ENCODE results near the gene SECISBP2. TPM values are rescaled to one million over a fixed set of nuclear protein-coding genes. Genes with fewer than 3 reads are reported as not detected.

Gene SECISBP2
- total RNA-seq, 1 donor from 2014 or later: 55.6 TPM

DNA sequence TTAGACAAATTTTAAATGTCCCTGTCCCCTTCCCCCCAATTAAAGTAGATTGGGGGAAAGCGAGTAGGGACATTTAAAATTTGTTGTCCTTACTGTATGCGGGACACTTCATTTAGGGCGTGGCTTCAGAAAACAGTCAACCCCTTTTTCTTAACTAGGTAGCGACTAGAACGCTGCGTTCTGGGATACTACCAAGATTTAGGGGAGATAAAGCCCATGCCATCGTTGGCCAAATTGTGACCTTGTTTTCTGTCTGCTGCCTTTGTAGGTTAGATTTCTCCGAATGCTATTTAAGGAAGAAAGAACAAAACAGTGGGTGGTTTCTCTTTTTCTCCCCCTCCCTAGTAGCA lies 6.1 kb upstream of the SECISBP2 start:
- no peaks in the 10 kb centered on the region for H3K9me3 ChIP-seq
- TF ChIP-seq, protein P1, sequence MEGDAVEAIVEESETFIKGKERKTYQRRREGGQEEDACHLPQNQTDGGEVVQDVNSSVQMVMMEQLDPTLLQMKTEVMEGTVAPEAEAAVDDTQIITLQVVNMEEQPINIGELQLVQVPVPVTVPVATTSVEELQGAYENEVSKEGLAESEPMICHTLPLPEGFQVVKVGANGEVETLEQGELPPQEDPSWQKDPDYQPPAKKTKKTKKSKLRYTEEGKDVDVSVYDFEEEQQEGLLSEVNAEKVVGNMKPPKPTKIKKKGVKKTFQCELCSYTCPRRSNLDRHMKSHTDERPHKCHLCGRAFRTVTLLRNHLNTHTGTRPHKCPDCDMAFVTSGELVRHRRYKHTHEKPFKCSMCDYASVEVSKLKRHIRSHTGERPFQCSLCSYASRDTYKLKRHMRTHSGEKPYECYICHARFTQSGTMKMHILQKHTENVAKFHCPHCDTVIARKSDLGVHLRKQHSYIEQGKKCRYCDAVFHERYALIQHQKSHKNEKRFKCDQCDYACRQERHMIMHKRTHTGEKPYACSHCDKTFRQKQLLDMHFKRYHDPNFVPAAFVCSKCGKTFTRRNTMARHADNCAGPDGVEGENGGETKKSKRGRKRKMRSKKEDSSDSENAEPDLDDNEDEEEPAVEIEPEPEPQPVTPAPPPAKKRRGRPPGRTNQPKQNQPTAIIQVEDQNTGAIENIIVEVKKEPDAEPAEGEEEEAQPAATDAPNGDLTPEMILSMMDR (IDR thresholded peaks at IDR 0.05): no peak
- H3K4me1 ChIP-seq: peaks cover 19% of the 10 kb centered on the region
- H3K27ac ChIP-seq: peak overlapping the region; percentile 12
- ATAC-seq (no peak), DNase-seq (no peak)
- H3K27me3 ChIP-seq (ENCODE audit: low read depth): no peaks in the 10 kb centered on the region
- peak overlapping the region; percentile 72 for H3K4me3 ChIP-seq
- peaks cover 4% of the 10 kb centered on the region for H3K36me3 ChIP-seq
- intact Hi-C loops (cut with DNase I): no loop called here

DNA sequence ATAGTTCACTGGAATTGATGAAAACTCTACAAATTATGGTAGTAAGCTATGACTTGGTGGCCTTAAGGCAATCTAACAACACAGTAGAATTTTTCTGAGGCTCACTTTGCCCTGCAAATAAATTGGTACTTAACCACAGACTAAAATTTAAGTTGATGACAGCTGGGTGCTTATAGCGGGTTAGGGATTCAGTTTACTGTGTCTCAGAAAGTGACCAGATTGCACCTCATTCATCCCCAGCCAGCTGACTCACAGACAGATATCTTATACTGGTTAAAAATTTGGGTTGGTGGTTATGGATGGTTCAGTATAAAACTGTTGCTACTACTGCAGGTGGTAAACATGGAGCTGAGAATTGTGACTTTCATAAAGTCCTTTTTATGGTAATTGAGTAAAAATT lies 4.5 kb upstream of the SECISBP2 start:
- no peak for ATAC-seq
- TF ChIP-seq, protein P1 (IDR thresholded peaks at IDR 0.05): no peak
- DNase-seq: no peak
- H3K27ac ChIP-seq: no peak overlapping the region
- intact Hi-C loops (cut with DNase I): no loop called here
- H3K4me1 ChIP-seq: peaks cover 27% of the 10 kb centered on the region
- H3K9me3 ChIP-seq: no peaks in the 10 kb centered on the region
- no peak overlapping the region for H3K4me3 ChIP-seq
- H3K36me3 ChIP-seq: peaks cover 4% of the 10 kb centered on the region
- no peaks in the 10 kb centered on the region for H3K27me3 ChIP-seq (ENCODE audit: low read depth)

DNA sequence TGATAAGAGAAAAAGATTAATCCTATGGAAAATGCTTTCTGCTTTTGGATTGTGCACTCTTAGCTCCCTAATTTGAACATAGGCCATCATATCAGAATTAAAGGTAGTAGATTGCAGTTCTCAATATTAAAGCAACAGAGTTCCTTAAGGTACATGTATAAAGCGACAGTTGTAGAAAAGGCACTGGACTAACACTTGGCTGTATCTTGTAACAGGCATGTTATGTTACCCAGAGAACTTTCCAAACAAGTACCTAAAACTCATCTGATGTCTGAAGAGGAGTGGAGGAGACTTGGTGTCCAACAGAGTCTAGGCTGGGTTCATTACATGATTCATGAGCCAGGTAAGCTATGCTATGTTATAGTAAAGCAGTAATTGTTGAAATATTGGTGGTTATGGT lies 3.3 kb upstream of the SECISBP2 start:
- Histone ChIP-seq H3K27ac (no peak overlapping the region), H3K9me3 (no peaks in the 10 kb centered on the region), H3K36me3 (peaks cover 8% of the 10 kb centered on the region), H3K4me3 (no peak overlapping the region), H3K4me1 (peaks cover 31% of the 10 kb centered on the region), H3K27me3 (ENCODE audit: low read depth) (no peaks in the 10 kb centered on the region)
- ATAC-seq (no peak), DNase-seq (no peak)
- intact Hi-C loops (cut with DNase I): no loop called here
- TF ChIP-seq, protein P1 (IDR thresholded peaks at IDR 0.05): no peak

DNA sequence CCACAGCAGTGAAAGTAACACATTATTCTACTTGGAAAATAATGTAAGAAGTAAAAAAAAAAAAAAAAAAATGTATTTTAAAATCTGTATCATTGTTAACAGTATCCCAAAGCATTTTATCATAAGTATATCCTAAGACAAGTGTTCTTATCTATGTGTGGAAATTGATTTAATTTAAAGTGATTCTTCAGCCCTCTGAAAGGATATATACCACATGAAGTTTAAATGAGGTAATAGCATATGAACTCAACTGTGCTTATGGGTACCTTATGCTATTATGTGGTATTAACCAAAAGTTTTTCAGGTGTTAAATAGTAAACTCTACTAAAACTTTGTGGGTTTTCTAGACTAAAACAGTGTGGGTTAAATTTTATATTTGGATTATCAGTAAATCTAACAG lies 2.8 kb upstream of the SECISBP2 start:
- H3K9me3 ChIP-seq: no peaks in the 10 kb centered on the region
- no peak overlapping the region for H3K4me3 ChIP-seq
- TF ChIP-seq, protein P1 (IDR thresholded peaks at IDR 0.05): no peak
- H3K36me3 ChIP-seq: peaks cover 11% of the 10 kb centered on the region
- ATAC-seq: no peak
- DNase-seq: no peak
- H3K27ac ChIP-seq: no peak overlapping the region
- H3K27me3 ChIP-seq (ENCODE audit: low read depth): no peaks in the 10 kb centered on the region
- intact Hi-C loops (cut with DNase I): no loop called here
- peaks cover 35% of the 10 kb centered on the region for H3K4me1 ChIP-seq

DNA sequence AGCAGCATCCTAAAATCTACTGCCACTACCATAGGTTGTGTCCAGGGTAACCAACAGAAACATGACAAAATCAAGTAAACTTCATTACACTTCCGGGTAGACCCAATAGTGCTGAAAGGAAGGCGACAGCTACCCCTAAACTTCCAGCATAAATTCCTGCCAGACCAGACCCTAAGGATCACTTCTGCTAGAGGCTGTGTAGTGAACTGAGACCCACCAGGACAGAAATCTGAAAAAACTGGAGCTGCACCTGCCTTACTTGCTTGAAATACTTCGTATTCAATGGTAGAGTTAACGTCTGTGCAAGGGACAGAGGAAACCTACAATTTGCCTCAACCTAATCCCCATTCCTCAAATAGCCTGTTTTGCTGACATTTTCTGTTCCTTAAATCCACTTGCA lies 1.0 kb upstream of the SECISBP2 start:
- DNase-seq (no peak), ATAC-seq (no peak)
- Histone ChIP-seq H3K4me3 (no peak overlapping the region), H3K36me3 (peaks cover 20% of the 10 kb centered on the region), H3K27me3 (ENCODE audit: low read depth) (no peaks in the 10 kb centered on the region), H3K4me1 (peaks cover 32% of the 10 kb centered on the region), H3K9me3 (no peaks in the 10 kb centered on the region), H3K27ac (peak overlapping the region; percentile 100)
- TF ChIP-seq, protein P1 (IDR thresholded peaks at IDR 0.05): no peak
- intact Hi-C loops (cut with DNase I): no loop called here

All from lower lobe of right lung (tissue), 2 donors.